Stimulated activated CD4-positive, alpha-beta T cell treated with anti-CD3 and anti-CD28 coated beads, Interleukin-4, amount 100 ng/mL, for 48 hours (primary cell): Measurements from ENCODE around the gene DOCK9.

Experiments used
- DNase-seq, 2 donors: peaks; one replicate each; pipeline ENCODE4 v3.0.0-alpha.2; 2020; ENCODE audit warnings: low read depth in 2 of 2

The DOCK9 gene

GRCh38 chr13:98888222-98888889, 89.5 kb downstream of the DOCK9 start:
- no peak for DNase-seq

GRCh38 chr13:98886587-98887230, 91.2 kb downstream of the DOCK9 start:
- no peak for DNase-seq

- no peak for DNase-seq
Measured at GRCh38 chr13:98885600-98885999, 92.3 kb downstream of the DOCK9 start.

GRCh38 chr13:98883998-98884397, 93.9 kb downstream of the DOCK9 start:
- DNase-seq, result no peak

GRCh38 chr13:98881390-98881789, 96.5 kb downstream of the DOCK9 start:
- DNase-seq, result no peak

GRCh38 chr13:98880677-98881076, 97.2 kb downstream of the DOCK9 start:
- DNase-seq, result no peak

- DNase-seq, result no peak
Measured at GRCh38 chr13:98879957-98880356, 97.9 kb downstream of the DOCK9 start.

- no peak for DNase-seq
Measured at GRCh38 chr13:98879127-98879520, 98.7 kb downstream of the DOCK9 start.

GRCh38 chr13:98878486-98879126, 99.3 kb downstream of the DOCK9 start:
- DNase-seq, result no peak

- DNase-seq, result no peak
Measured at GRCh38 chr13:98877936-98878335, 99.9 kb downstream of the DOCK9 start.

GRCh38 chr13:98877466-98877865, 100.4 kb downstream of the DOCK9 start:
- no peak for DNase-seq

- no peak for DNase-seq
Measured at GRCh38 chr13:98875146-98875729, 102.6 kb downstream of the DOCK9 start.

GRCh38 chr13:98874029-98874397, 103.9 kb downstream of the DOCK9 start:
- DNase-seq, result no peak

- DNase-seq, result no peak
Measured at GRCh38 chr13:98873377-98874028, 104.4 kb downstream of the DOCK9 start.

- DNase-seq, result no peak
Measured at GRCh38 chr13:98871727-98872126, 106.1 kb downstream of the DOCK9 start.

GRCh38 chr13:98869408-98870090, 108.3 kb downstream of the DOCK9 start:
- DNase-seq, result no peak

GRCh38 chr13:98868932-98869331, 108.9 kb downstream of the DOCK9 start:
- DNase-seq, result no peak

- DNase-seq, result no peak
Measured at GRCh38 chr13:98866882-98867281, 111.0 kb downstream of the DOCK9 start.

- DNase-seq, result no peak
Measured at GRCh38 chr13:98860491-98860890, 117.4 kb downstream of the DOCK9 start.

GRCh38 chr13:98858191-98858590, 119.7 kb downstream of the DOCK9 start:
- no peak for DNase-seq

GRCh38 chr13:98856983-98857382, 120.9 kb downstream of the DOCK9 start:
- no peak for DNase-seq

- no peak for DNase-seq
Measured at GRCh38 chr13:98854448-98854847, 123.4 kb downstream of the DOCK9 start.
